Suprapubic skin (tissue), 4 donors: Measurements from ENCODE around the gene SLA2.

Experiments
- EP300 ChIP-seq: sonication (generic); formaldehyde crosslinking; IDR thresholded peaks from one replicate; pipeline ENCODE4 v1.6.1; 2017; ENCODE audit warnings: antibody characterized with exemption
- POLR2A ChIP-seq, 2 donors: fragments of 450-650 bp; IDR thresholded peaks; one replicate each; pipeline ENCODE4 v1.6.1; 2017; ENCODE audit warnings: antibody characterized with exemption in 2 of 2, mild to moderate bottlenecking in 2 of 2, moderate library complexity in 2 of 2
- POLR2AphosphoS5 ChIP-seq, 3 donors: sonication (generic); formaldehyde crosslinking; IDR thresholded peaks; one replicate each; pipeline ENCODE4 v1.6.1; 2017; ENCODE audit warnings: antibody characterized with exemption in 3 of 3
- TF ChIP-seq, protein P1 (sequence below), 2 donors: fragments of 200-600 bp in 1 of 2; fragments of 450-650 bp in 1 of 2; sonication (generic) in 1 of 2; IDR thresholded peaks; one replicate each; pipeline ENCODE4 v1.5.1; 2016 to 2019; ENCODE audit warnings: antibody characterized with exemption in 2 of 2, mild to moderate bottlenecking in 1 of 2, moderate library complexity in 1 of 2

DNA sequence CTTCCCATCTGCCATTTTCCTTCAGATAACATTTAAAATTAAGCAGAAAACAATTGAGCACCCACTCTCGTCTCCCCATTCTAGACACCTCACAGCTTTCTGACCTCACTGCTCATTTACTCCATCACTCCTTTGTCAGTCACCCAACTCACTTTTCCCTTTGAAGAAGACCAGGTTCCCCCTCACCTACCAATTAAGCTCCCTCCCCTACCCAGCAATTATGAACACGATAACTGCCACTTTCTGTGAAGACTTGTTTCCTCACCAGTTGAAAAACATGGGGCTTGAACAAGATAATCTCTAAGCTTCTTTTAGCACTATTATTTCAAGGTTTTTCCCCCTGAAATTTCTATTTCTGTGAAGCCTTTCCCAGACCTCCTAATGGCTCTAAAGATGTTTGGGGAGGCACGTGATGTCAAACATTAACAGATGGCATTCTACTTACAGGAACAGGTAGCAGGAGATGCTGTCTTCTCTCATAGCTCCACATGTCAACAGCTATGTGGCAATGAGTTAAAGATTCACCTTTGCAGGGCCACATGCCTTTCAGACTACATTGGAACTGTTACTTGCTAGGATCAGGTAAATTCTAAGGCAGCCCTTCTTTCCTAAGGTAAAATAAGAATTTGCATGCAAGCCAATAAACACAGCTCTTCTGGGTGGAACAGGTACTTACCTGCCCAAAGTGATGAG, 24.8 kb upstream of the SLA2 start:
- TF ChIP-seq, protein P1, sequence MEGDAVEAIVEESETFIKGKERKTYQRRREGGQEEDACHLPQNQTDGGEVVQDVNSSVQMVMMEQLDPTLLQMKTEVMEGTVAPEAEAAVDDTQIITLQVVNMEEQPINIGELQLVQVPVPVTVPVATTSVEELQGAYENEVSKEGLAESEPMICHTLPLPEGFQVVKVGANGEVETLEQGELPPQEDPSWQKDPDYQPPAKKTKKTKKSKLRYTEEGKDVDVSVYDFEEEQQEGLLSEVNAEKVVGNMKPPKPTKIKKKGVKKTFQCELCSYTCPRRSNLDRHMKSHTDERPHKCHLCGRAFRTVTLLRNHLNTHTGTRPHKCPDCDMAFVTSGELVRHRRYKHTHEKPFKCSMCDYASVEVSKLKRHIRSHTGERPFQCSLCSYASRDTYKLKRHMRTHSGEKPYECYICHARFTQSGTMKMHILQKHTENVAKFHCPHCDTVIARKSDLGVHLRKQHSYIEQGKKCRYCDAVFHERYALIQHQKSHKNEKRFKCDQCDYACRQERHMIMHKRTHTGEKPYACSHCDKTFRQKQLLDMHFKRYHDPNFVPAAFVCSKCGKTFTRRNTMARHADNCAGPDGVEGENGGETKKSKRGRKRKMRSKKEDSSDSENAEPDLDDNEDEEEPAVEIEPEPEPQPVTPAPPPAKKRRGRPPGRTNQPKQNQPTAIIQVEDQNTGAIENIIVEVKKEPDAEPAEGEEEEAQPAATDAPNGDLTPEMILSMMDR (IDR thresholded peaks at IDR 0.05): no peak
- TF ChIP-seq POLR2A (IDR thresholded peaks at IDR 0.05) (no peak), EP300 (no peak), POLR2AphosphoS5 (IDR thresholded peaks at IDR 0.05) (no peak)
